Peyer's patch (tissue), 4 donors: ENCODE data around the gene FLCN.
"Not testable (repeated sequence)": the region's sequence is repeated elsewhere in the genome, so short reads cannot be mapped to it uniquely, and the experiment has no call there.

ENCODE experiments used
- CTCF ChIP-seq, 6 experiments: fragments of 450-650 bp in 4 of 6; fragments of 200-600 bp in 2 of 6; sonication (generic) in 1 of 6; IDR thresholded peaks; one replicate each; pipeline ENCODE4 v1.5.1; 2017 to 2019; ENCODE audit warnings: antibody characterized with exemption in 6 of 6, mild to moderate bottlenecking in 3 of 6, moderate library complexity in 1 of 6
- POLR2A ChIP-seq, 2 donors: fragments of 450-650 bp; IDR thresholded peaks; one replicate each; pipeline ENCODE4 v1.5.1; 2017; ENCODE audit warnings: antibody characterized with exemption in 2 of 2, mild to moderate bottlenecking in 2 of 2, moderate library complexity in 2 of 2

DNA sequence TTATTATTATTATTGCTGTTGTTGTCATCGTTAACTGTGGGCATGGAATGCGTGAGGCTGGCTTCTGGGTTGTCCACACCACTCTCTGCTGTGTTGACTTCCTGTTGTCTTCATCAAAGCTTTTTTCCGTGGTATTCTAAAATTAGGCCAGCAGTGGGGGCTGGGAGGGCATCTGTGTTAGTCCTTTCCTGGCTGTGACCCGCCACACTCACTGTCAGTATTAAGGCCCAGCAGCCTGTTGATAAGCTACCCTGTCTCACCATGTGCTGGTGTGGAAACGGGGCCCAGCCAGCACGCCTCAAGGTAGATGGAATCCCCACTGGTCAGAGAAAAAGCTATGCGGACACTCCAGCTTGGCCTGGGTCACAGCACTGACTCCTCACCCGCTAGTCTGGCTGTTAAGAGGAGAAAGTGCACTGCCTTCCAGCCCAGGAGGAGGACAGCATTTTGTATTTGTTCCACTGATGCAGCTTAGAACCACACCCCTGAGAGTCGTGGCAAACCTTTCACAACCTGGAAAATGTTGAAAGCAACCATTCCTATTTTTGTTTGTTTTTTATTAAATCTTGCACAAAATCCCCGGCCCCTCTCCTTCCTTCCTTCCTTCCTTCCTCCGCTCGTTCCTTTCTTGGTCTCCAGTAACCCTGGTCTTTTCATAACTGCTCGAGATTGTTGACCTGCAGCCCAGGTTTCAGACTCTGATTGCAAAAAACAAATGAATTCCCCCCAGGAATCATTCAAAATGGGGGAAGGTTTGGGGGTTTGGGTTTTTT is 51.8 kb downstream of the FLCN start:
- not testable (repeated sequence) for TF ChIP-seq CTCF, POLR2A (IDR thresholded peaks at IDR 0.05)
